GM13977 (cell line): Measurements from ENCODE around the gene HAUS7.

Experiments
- DNase-seq: peaks from one replicate; pipeline ENCODE4 v3.0.0; 2012; ENCODE audit warnings: low spot score
- CTCF ChIP-seq: IDR thresholded peaks from 2 replicates; pipeline ENCODE4 v1.5.1; 2012; ENCODE audit warnings: mild to moderate bottlenecking, control low read depth; ENCODE audit not compliant: insufficient read depth; ENCODE audit errors: extremely low read depth, missing control alignments
- in situ Hi-C: fragments of 300-500 bp; cut with MboI; formaldehyde crosslinking; loops from one replicate; pipeline ENCODE4 v1.12.0; 2022; ENCODE audit warnings: low sequenced_read_pairs, low pct_unique_long_range_greater_than_20kb, mixed read lengths, inconsistent platforms; ENCODE audit not compliant: unreplicated experiment

Gene HAUS7

GRCh38 chrX:153462291-153462690 is 8.1 kb downstream of the HAUS7 start:
- in situ Hi-C loops: no loop called here
- TF ChIP-seq CTCF: no peak
- no peak for DNase-seq

- peak; percentile 69 for TF ChIP-seq CTCF
- DNase-seq: peak; percentile 63
- in situ Hi-C loops: no loop called here
These were observed 9.6 kb downstream of the HAUS7 start for GRCh38 chrX:153460826-153461225.

- in situ Hi-C loops: no loop called here
- DNase-seq: no peak
These were observed 10.4 kb downstream of the HAUS7 start for GRCh38 chrX:153459986-153460385.

GRCh38 chrX:153458476-153458875 is 11.9 kb downstream of the HAUS7 start:
- in situ Hi-C loops: no loop called here
- DNase-seq: no peak
- no peak for TF ChIP-seq CTCF

More at GRCh38 chrX:153459986-153460385, 10.4 kb downstream of the HAUS7 start:
- TF ChIP-seq CTCF: no peak

- in situ Hi-C loops: no loop called here
- TF ChIP-seq CTCF: no peak
- no peak for DNase-seq
These were observed 12.4 kb downstream of the HAUS7 start for GRCh38 chrX:153457827-153458466.

GRCh38 chrX:153457136-153457825 is 13.1 kb downstream of the HAUS7 start:
- no peak for DNase-seq
- TF ChIP-seq CTCF: no peak
- in situ Hi-C loops: no loop called here
